D341Med (cell line): ENCODE results near the gene CD3G.
"Not testable (repeated sequence)": the region's sequence is repeated elsewhere in the genome, so short reads cannot be mapped to it uniquely, and the experiment has no call there.

Source experiments
- DNase-seq: peaks from one replicate; pipeline ENCODE4 v3.0.0; 2012; ENCODE audit warnings: low spot score

Gene CD3G

GRCh38 chr11:118379497-118379896, 35.4 kb downstream of the CD3G start:
- DNase-seq = no peak

GRCh38 chr11:118380571-118380970, 36.4 kb downstream of the CD3G start:
- no peak for DNase-seq

GRCh38 chr11:118382954-118383353, 38.8 kb downstream of the CD3G start:
- DNase-seq = no peak

- no peak for DNase-seq
Measured at GRCh38 chr11:118383657-118384056, 39.5 kb downstream of the CD3G start.

GRCh38 chr11:118396097-118396501, 52.0 kb downstream of the CD3G start:
- no peak for DNase-seq

GRCh38 chr11:118397448-118397847, 53.3 kb downstream of the CD3G start:
- DNase-seq = no peak

GRCh38 chr11:118398791-118399559, 54.8 kb downstream of the CD3G start:
- DNase-seq = no peak

- DNase-seq = peak; percentile 89
Measured at GRCh38 chr11:118401151-118401879, 57.2 kb downstream of the CD3G start, which contains the start of gene ATP5MG. Gene ATP5MG (plus strand): TSS chr11:118401606. CDS start chr11:118401666, 60 bp downstream.

- DNase-seq = no peak
Measured at GRCh38 chr11:118401880-118402590, 57.9 kb downstream of the CD3G start.

- not testable (repeated sequence) for DNase-seq
Measured at GRCh38 chr11:118402594-118402993, 58.5 kb downstream of the CD3G start.
